HCT116 (cell line): ENCODE measurements around the gene FAM222B.

ENCODE experiments used
- POLR2A ChIP-seq: IDR thresholded peaks from 2 replicates; pipeline ENCODE4 v1.7.0; 2011; ENCODE audit warnings: borderline replicate concordance; ENCODE audit not compliant: insufficient read depth, insufficient read length; ENCODE audit errors: extremely low read depth
- POLR2AphosphoS5 ChIP-seq: IDR thresholded peaks from 2 replicates; pipeline ENCODE4 v1.6.1; 2011; ENCODE audit warnings: mild to moderate bottlenecking, low read depth, low read length, moderate library complexity
- RAD21 ChIP-seq: IDR thresholded peaks from 2 replicates; pipeline ENCODE4 v1.6.1; 2012; ENCODE audit warnings: low read depth, mild to moderate bottlenecking
- YY1 ChIP-seq: IDR thresholded peaks from 2 replicates; pipeline ENCODE4 v1.6.1; 2011; ENCODE audit warnings: low read length, low read depth, moderate library complexity, mild to moderate bottlenecking; ENCODE audit not compliant: insufficient replicate concordance; ENCODE audit errors: extremely low read depth
- TF ChIP-seq, protein P1 (sequence below), 3 experiments: fragments of 200-600 bp in 1 of 3; sonication (generic) in 1 of 3; IDR thresholded peaks in 2 of 3; conservative IDR thresholded peaks in 1 of 3; 2 replicates each; pipeline ENCODE4 v1.5.1; 2012 to 2017; ENCODE audit warnings: low read depth in 2 of 3, low read length in 2 of 3, antibody characterized with exemption in 1 of 3, borderline replicate concordance in 1 of 3, control low read depth in 1 of 3, mild to moderate bottlenecking in 1 of 3, mixed read lengths in 1 of 3, mixed run types in 1 of 3, moderate library complexity in 1 of 3; ENCODE audit not compliant: insufficient read depth in 1 of 3

DNA sequence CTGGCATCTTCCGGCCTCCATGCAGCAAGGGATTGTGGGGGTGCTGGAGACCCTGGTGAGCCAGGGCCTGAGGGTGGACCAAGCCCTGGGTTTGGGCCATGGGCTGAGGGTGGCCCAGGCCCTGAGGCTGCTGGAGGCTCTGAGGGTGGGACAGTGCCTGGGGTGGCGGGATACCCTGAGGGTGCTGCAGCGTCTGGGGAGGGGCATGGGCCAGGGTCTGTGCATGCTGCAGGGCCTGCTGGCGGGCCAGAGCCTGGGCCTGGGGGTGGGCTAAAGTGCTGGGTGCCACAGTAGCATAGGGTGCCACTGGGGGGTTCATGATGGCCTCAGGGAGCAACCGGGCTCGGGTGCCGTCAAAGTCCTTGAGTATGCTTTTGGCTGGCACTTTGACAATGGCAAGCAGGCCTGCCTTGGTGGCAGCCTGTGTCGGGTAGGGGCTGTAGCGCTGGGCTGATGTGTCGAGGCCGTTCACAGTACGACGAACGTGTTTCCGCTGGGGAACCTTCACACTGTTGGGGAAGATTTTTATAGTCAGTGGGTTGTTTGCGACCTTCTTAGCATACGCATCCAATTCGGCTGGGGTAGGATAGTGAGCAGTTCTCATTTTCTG, 83.2 kb downstream of the FAM222B start:
- no peak for TF ChIP-seq RAD21
- TF ChIP-seq, protein P1, sequence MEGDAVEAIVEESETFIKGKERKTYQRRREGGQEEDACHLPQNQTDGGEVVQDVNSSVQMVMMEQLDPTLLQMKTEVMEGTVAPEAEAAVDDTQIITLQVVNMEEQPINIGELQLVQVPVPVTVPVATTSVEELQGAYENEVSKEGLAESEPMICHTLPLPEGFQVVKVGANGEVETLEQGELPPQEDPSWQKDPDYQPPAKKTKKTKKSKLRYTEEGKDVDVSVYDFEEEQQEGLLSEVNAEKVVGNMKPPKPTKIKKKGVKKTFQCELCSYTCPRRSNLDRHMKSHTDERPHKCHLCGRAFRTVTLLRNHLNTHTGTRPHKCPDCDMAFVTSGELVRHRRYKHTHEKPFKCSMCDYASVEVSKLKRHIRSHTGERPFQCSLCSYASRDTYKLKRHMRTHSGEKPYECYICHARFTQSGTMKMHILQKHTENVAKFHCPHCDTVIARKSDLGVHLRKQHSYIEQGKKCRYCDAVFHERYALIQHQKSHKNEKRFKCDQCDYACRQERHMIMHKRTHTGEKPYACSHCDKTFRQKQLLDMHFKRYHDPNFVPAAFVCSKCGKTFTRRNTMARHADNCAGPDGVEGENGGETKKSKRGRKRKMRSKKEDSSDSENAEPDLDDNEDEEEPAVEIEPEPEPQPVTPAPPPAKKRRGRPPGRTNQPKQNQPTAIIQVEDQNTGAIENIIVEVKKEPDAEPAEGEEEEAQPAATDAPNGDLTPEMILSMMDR (IDR thresholded peaks at IDR 0.05 in 2 of 3, conservative IDR thresholded peaks at IDR 0.05 in 1 of 3; ENCODE audit: borderline replicate concordance in 1 of 3, insufficient read depth in 1 of 3, low read depth in 2 of 3, low read length in 2 of 3) = no peak
- TF ChIP-seq POLR2AphosphoS5 = no peak
- TF ChIP-seq POLR2A = no peak
- no peak for TF ChIP-seq YY1
